Uterus (tissue), 4 donors: Measurements from ENCODE around the gene IL22RA1. TPM values are rescaled to one million over a fixed set of nuclear protein-coding genes. Genes with fewer than 3 reads are reported as not detected.

Source experiments
- DNase-seq, 2 donors: peaks; one replicate each; pipeline ENCODE4 v3.0.0-alpha.2; 2019 to 2020
- H3K27ac ChIP-seq, 2 donors: fragments of 200-600 bp; sonication (generic); 1 replicate in 1 of 2; 2 replicates in 1 of 2; pipeline ENCODE4 v1.5.1; 2016 to 2018
- H3K27me3 ChIP-seq, 2 donors: fragments of 200-600 bp; sonication (generic); one replicate each; pipeline ENCODE4 v1.5.1; 2018 to 2019; ENCODE audit warnings: control low read depth in 1 of 2
- H3K36me3 ChIP-seq, 2 donors: fragments of 200-600 bp; sonication (generic); one replicate each; pipeline ENCODE4 v1.5.1; 2019; ENCODE audit warnings: control low read depth in 1 of 2
- H3K4me1 ChIP-seq, 2 donors: fragments of 200-600 bp; sonication (generic); one replicate each; pipeline ENCODE4 v1.5.1; 2018 to 2019; ENCODE audit warnings: control low read depth in 1 of 2
- H3K4me3 ChIP-seq, 2 donors: fragments of 200-600 bp; sonication (generic); 1 replicate in 1 of 2; 2 replicates in 1 of 2; pipeline ENCODE4 v1.5.1; 2018 to 2019; ENCODE audit warnings: mild to moderate bottlenecking in 1 of 2
- H3K9me3 ChIP-seq, 2 donors: fragments of 200-600 bp; sonication (generic); one replicate each; pipeline ENCODE4 v1.5.1; 2019; ENCODE audit warnings: control low read depth in 1 of 2
- CTCF ChIP-seq, 4 experiments: fragments of 200-600 bp in 2 of 4; fragments of 450-650 bp in 2 of 4; sonication (generic) in 2 of 4; IDR thresholded peaks; one replicate each; pipeline ENCODE4 v1.5.1; 2016 to 2019; ENCODE audit warnings: antibody characterized with exemption in 4 of 4, mild to moderate bottlenecking in 2 of 4, moderate library complexity in 1 of 4
- POLR2A ChIP-seq, 2 donors: fragments of 450-650 bp; IDR thresholded peaks; one replicate each; pipeline ENCODE4 v1.6.1; 2016; ENCODE audit warnings: antibody characterized with exemption in 2 of 2, mild to moderate bottlenecking in 1 of 2, moderate library complexity in 1 of 2
- intact Hi-C: fragments of 100-400 bp; cut with DNase I; formaldehyde crosslinking; loops from one replicate; pipeline ENCODE4 v1.15.1; 2023; ENCODE audit warnings: low total_unique reads
- total RNA-seq, 4 donors: library from RNA; depleted of rRNA in 3 of 4; stranded (reverse); fragments of >200 nt in 3 of 4; gene quantifications; one replicate each; pipeline versions ENCODE4 v1.1.0 to v1.2.4, GENCODE V29; 2014 to 2023
- donor health status: DM: yes; HTN: yes; CAD: no.

The IL22RA1 gene
- total RNA-seq, 4 donors from 2014 or later, result 0.21 to 0.37 TPM; not detected in 2

- DNase-seq, result no peak
- Histone ChIP-seq H3K9me3 (no peaks in the 10 kb centered on the region), H3K36me3 (no peaks in the 10 kb centered on the region), H3K4me1 (no peaks in the 10 kb centered on the region), H3K27ac (no peak overlapping the region), H3K4me3 (no peak overlapping the region), H3K27me3 (no peaks in the 10 kb centered on the region)
- intact Hi-C loops, result no loop called here
- no peak for TF ChIP-seq POLR2A (IDR thresholded peaks at IDR 0.05)
- no peak for TF ChIP-seq CTCF (IDR thresholded peaks at IDR 0.05)
These were observed 4.3 kb upstream of the IL22RA1 start for GRCh38 chr1:24147194-24147593.

- Histone ChIP-seq H3K4me3 (no peak overlapping the region), H3K36me3 (no peaks in the 10 kb centered on the region), H3K4me1 (no peaks in the 10 kb centered on the region), H3K27me3 (no peaks in the 10 kb centered on the region), H3K9me3 (no peaks in the 10 kb centered on the region), H3K27ac (no peak overlapping the region)
- TF ChIP-seq CTCF (IDR thresholded peaks at IDR 0.05) (no peak), POLR2A (IDR thresholded peaks at IDR 0.05) (no peak)
- no peak for DNase-seq
- intact Hi-C loops, result no loop called here
These were observed 1.5 kb downstream of the IL22RA1 start for GRCh38 chr1:24141311-24141997.

- no peak overlapping the region for H3K4me3 ChIP-seq
- H3K27me3 ChIP-seq, result no peaks in the 10 kb centered on the region
- TF ChIP-seq POLR2A (IDR thresholded peaks at IDR 0.05) (no peak), CTCF (IDR thresholded peaks at IDR 0.05) (no peak)
- no peak for DNase-seq
- no peaks in the 10 kb centered on the region for H3K36me3 ChIP-seq
- H3K27ac ChIP-seq, result no peak overlapping the region
- H3K4me1 ChIP-seq, result no peaks in the 10 kb centered on the region
- intact Hi-C loops, result no loop called here
- no peaks in the 10 kb centered on the region for H3K9me3 ChIP-seq
These were observed 2.2 kb downstream of the IL22RA1 start for GRCh38 chr1:24140741-24141181.

GRCh38 chr1:24139841-24140425 lies 3.0 kb downstream of the IL22RA1 start:
- Histone ChIP-seq H3K27ac (no peak overlapping the region), H3K36me3 (no peaks in the 10 kb centered on the region), H3K4me1 (no peaks in the 10 kb centered on the region), H3K9me3 (no peaks in the 10 kb centered on the region), H3K4me3 (no peak overlapping the region), H3K27me3 (no peaks in the 10 kb centered on the region)
- intact Hi-C loops, result no loop called here
- no peak for DNase-seq
- no peak for TF ChIP-seq CTCF (IDR thresholded peaks at IDR 0.05)
- TF ChIP-seq POLR2A (IDR thresholded peaks at IDR 0.05), result no peak

- intact Hi-C loops, result no loop called here
- H3K4me3 ChIP-seq, result no peak overlapping the region
- DNase-seq, result no peak
- H3K27me3 ChIP-seq, result no peaks in the 10 kb centered on the region
- no peak overlapping the region for H3K27ac ChIP-seq
- no peaks in the 10 kb centered on the region for H3K9me3 ChIP-seq
- H3K36me3 ChIP-seq, result no peaks in the 10 kb centered on the region
- no peak for TF ChIP-seq POLR2A (IDR thresholded peaks at IDR 0.05)
- TF ChIP-seq CTCF (IDR thresholded peaks at IDR 0.05), result no peak
- no peaks in the 10 kb centered on the region for H3K4me1 ChIP-seq
These were observed 3.8 kb downstream of the IL22RA1 start for GRCh38 chr1:24139222-24139489.
